ENCODE data around the gene TEN1. TPM values are rescaled to one million over a fixed set of nuclear protein-coding genes. Genes with fewer than 3 reads are reported as not detected.

Gene TEN1
- total and polyA plus RNA-seq, 9 of the 15 experiments (the other 6 are each of a cell fraction or from before 2014, with no cell fraction given), result 1.3 to 25.7 (median 10.1) TPM

GRCh38 chr17:75983501-75984181 is 4.6 kb downstream of the TEN1 start (continued):
- no peak for TF ChIP-seq CEBPG (CRISPR knock-in tag; IDR thresholded peaks at IDR 0.05)
- peak in 1 of 2 experiments; percentile 41; a peak in 2 of 4 replicates for TF ChIP-seq CEBPG (tag; conservative IDR thresholded peaks at IDR 0.05 in 1 of 2, IDR thresholded peaks at IDR 0.05 in 1 of 2)
- peak; percentile 85 for TF ChIP-seq JUND (IDR thresholded peaks at IDR 0.05; ENCODE audit: borderline replicate concordance, low read depth, low read length)
- peak; percentile 86; the same call in 2 of the 3 replicates for TF ChIP-seq JUND (tag; IDR thresholded peaks at IDR 0.05; ENCODE audit: borderline replicate concordance, low read depth, low read length)

- no peak for ATAC-seq
- no peak overlapping the region for H3K4me2 ChIP-seq (ENCODE audit: insufficient read depth, low read length)
- H3K36me3 ChIP-seq (ENCODE audit: control insufficient read depth, insufficient read depth, low read length), result peaks cover 9% of the 10 kb centered on the region; the same call in 1 of the 3 replicates
- no peaks in the 10 kb centered on the region for H4K20me1 ChIP-seq (replicated peaks; ENCODE audit: control insufficient read depth, insufficient read depth, low read length)
- 86% methylated on average over 3 of the region's 4 CpGs for WGBS (ENCODE audit: insufficient coverage, low coverage, missing lambda C conversion rate)
- POLR2A ChIA-PET, result no interaction called here
- no peaks in the 10 kb centered on the region for H3K9me3 ChIP-seq (replicated peaks; ENCODE audit: control insufficient read depth, insufficient read depth, low read depth, low read length)
- no peak overlapping the region for H3K9ac ChIP-seq (ENCODE audit: insufficient read depth in 1 of 2, low read depth in 2 of 2, low read length in 2 of 2)
- no peaks in the 10 kb centered on the region for H3K9me1 ChIP-seq (ENCODE audit: control insufficient read depth, insufficient read depth, low read length)
- H3K79me2 ChIP-seq (ENCODE audit: control insufficient read depth, insufficient read depth, low read length), result peaks cover 8% of the 10 kb centered on the region; the same call in 2 of the 3 replicates
- no peak for DNase-seq (ENCODE audit: extremely low read depth in 1 of 4, low spot score in 3 of 4)
- TF ChIP-seq CC2D1A (IDR thresholded peaks at IDR 0.05) (no peak), ETS1 (conservative IDR thresholded peaks at IDR 0.05; ENCODE audit: control insufficient read depth, low read depth, low read length) (no peak), TCF3 (CRISPR knock-in tag; IDR thresholded peaks at IDR 0.05) (no peak), NFATC3 (IDR thresholded peaks at IDR 0.05) (no peak), WHSC1 (IDR thresholded peaks at IDR 0.05; ENCODE audit: low read length) (no peak), MCM3 (IDR thresholded peaks at IDR 0.05) (no peak), PBX2 (CRISPR knock-in tag; IDR thresholded peaks at IDR 0.05; ENCODE audit: low read depth) (no peak), PBX2 (tag; conservative IDR thresholded peaks at IDR 0.05; ENCODE audit: low read depth) (no peak)
- no peaks in the 10 kb centered on the region for H3K27me3 ChIP-seq (ENCODE audit: control insufficient read depth in 2 of 2, insufficient read depth in 2 of 2, low read length in 2 of 2)
- H3K4me3 ChIP-seq, result no peak overlapping the region
- H2AFZ ChIP-seq (ENCODE audit: low read depth, low read length), result no peak overlapping the region
- no TSS peak for BruUV-seq (replicated peaks)
- CTCF ChIA-PET (ENCODE audit: low intra/inter-chr PET ratio), result no interaction called here
- in situ Hi-C loops (cut with MboI), result no loop called here
- peaks cover 10 to 29% of the 10 kb centered on the region in 2 experiments for H3K4me1 ChIP-seq (replicated peaks in 1 of 2; ENCODE audit: control insufficient read depth in 2 of 2, insufficient read depth in 2 of 2, low read length in 2 of 2)
- FAIRE-seq, result no peak
- intact Hi-C loops (cut with micrococcal nuclease), result loop anchor here (5.0 kb wide), 1 partner anchor 79 kb away; no protein-coding TSS in a partner anchor
- H3K27ac ChIP-seq (ENCODE audit: extremely low read depth, low read depth, low read length), result no peak overlapping the region
Measured at GRCh38 chr17:75985986-75986385, 6.9 kb downstream of the TEN1 start.
